T-helper 17 cell (primary cell): ENCODE data around the gene KLHL14. TPM values are rescaled to one million over a fixed set of nuclear protein-coding genes. Genes with fewer than 3 reads are reported as not detected.
"Not testable (repeated sequence)": the region's sequence is repeated elsewhere in the genome, so short reads cannot be mapped to it uniquely, and the experiment has no call there.

Source experiments
- ATAC-seq: fragments of 150-1000 bp; cut with Tn5 transposase; 2 replicates; pipeline ENCODE4 v1.10.0; 2021; ENCODE audit warnings: mild to moderate bottlenecking, moderate library complexity
- DNase-seq, 3 donors: peaks; one replicate each; pipeline versions ENCODE4 v3.0.0 to v3.0.0-alpha.2; 2020 to 2021
- H3K9me3 ChIP-seq: one replicate; pipeline ENCODE4 v1.7.0; 2013; ENCODE audit warnings: low read length, mild to moderate bottlenecking; ENCODE audit not compliant: control insufficient read depth, poor library complexity, severe bottlenecking
- H3K27ac Mint-ChIP-seq: one replicate; pipeline ENCODE4 v1.8.0; 2022; ENCODE audit warnings: mild to moderate bottlenecking, moderate library complexity, mixed read lengths
- H3K27me3 Mint-ChIP-seq: one replicate; pipeline ENCODE4 v1.8.0; 2022; ENCODE audit warnings: mixed read lengths
- H3K36me3 Mint-ChIP-seq: one replicate; pipeline ENCODE4 v1.8.0; 2022; ENCODE audit warnings: low read depth, mixed read lengths
- H3K4me1 Mint-ChIP-seq: one replicate; pipeline ENCODE4 v1.8.0; 2022; ENCODE audit warnings: mild to moderate bottlenecking, mixed read lengths
- H3K4me3 Mint-ChIP-seq: one replicate; pipeline ENCODE4 v1.8.0; 2022; ENCODE audit warnings: mild to moderate bottlenecking, moderate library complexity, mixed read lengths
- total RNA-seq, 4 donors: library from RNA in 2 of 4; stranded (reverse) in 2 of 4; gene quantifications; one replicate each; pipeline ENCODE4 v1.2.3 and lab custom pipeline; 2022 to 2026

Gene KLHL14
- total RNA-seq, 2 donors from 2014 or later = 0.77 TPM; not detected in 1

DNA sequence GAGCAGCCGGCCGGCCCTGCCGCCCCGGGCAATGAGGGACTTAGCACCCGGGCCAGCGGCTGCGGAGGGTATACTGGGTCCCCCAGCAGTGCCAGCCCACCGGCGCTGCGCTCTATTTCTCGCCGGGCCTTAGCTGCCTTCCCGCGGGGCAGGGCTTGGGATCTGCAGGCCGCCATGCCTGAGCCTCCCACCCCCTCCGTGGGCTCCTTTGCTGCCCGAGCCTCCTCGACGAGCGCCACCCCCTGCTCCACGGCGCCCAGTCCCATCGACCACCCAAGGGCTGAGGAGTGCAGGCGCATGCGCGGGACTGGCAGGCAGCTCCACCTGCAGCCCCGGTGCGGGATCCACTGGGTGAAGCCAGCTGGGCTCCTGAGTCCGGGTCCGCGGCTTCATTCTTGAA, 21.8 kb upstream of the KLHL14 start:
- H3K27ac Mint-ChIP-seq, H3K36me3 Mint-ChIP-seq, H3K4me3 Mint-ChIP-seq, H3K4me1 Mint-ChIP-seq, H3K9me3 ChIP-seq, H3K27me3 Mint-ChIP-seq, DNase-seq, ATAC-seq: not testable (repeated sequence)

DNA sequence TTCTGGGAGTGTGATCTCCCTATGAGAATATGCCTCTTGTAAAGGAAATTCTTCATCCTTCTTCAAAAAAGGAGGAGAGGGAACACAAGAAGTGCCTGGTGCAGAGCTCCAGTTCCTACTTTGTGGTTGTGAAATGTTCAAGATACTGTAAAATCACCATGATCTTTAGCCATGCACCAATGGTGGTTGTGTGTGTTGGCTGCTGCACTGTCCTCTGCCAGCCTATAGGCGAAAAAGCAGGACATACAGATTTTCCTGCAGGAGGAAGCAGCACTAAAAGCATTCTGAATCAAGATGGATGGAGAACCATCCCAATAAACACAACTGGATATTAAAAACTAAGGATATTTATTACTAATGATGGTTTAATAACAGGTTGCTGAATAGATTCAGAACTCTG, 6.2 kb upstream of the KLHL14 start:
- Mint-ChIP-seq H3K4me1 (no peaks in the 10 kb centered on the region), H3K27me3 (peaks cover 14% of the 10 kb centered on the region), H3K27ac (no peak overlapping the region), H3K4me3 (no peak overlapping the region), H3K36me3 (no peaks in the 10 kb centered on the region)
- ATAC-seq = no peak
- no peak for DNase-seq
- no peaks in the 10 kb centered on the region for H3K9me3 ChIP-seq

DNA sequence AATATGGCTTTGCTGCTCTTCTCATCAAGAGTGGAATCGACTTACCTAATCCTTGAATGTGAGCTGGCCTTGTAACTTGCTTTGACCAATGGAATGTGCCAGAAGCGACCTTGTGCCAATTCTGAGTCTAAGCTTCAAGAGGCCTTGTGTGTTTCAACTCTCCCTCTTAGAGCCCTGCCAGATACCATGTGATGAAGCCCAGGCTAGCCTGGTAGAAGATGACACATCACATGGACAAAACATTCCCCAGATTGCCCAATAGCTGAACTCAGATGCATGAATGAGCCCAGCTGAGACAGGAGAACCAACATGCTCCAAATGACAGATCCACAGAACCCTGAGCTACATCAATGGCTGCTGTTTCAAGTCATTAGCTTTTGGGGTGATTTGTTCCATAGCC, 4.2 kb upstream of the KLHL14 start:
- DNase-seq = no peak
- Mint-ChIP-seq H3K27ac (no peak overlapping the region), H3K4me1 (peaks cover 7% of the 10 kb centered on the region), H3K36me3 (peaks cover 2% of the 10 kb centered on the region), H3K4me3 (no peak overlapping the region), H3K27me3 (peaks cover 30% of the 10 kb centered on the region)
- no peak for ATAC-seq
- no peaks in the 10 kb centered on the region for H3K9me3 ChIP-seq

DNA sequence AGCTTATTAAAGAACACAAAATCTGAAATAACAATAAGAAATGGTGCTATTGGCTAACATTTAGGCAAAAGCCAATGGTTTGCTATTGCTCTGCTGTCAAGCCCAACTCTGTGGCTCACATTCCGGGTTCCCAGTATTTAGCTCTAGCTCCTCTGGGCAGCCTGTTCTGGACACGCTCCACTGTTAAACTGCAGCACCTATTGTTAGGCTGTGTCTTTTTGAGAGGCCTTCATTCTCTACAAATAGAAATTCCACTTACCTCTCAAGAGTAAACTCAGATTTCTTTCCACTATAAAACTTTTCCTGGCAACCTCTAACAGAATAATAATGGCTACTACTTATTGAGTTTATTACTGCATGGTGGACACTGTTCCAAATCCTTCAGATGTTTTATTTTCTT, 3.7 kb upstream of the KLHL14 start:
- peaks cover 30% of the 10 kb centered on the region for H3K27me3 Mint-ChIP-seq
- DNase-seq (no peak), ATAC-seq (no peak)
- H3K27ac Mint-ChIP-seq = no peak overlapping the region
- H3K4me1 Mint-ChIP-seq = peaks cover 7% of the 10 kb centered on the region
- H3K9me3 ChIP-seq = no peaks in the 10 kb centered on the region
- H3K36me3 Mint-ChIP-seq = peaks cover 2% of the 10 kb centered on the region
- no peak overlapping the region for H3K4me3 Mint-ChIP-seq

DNA sequence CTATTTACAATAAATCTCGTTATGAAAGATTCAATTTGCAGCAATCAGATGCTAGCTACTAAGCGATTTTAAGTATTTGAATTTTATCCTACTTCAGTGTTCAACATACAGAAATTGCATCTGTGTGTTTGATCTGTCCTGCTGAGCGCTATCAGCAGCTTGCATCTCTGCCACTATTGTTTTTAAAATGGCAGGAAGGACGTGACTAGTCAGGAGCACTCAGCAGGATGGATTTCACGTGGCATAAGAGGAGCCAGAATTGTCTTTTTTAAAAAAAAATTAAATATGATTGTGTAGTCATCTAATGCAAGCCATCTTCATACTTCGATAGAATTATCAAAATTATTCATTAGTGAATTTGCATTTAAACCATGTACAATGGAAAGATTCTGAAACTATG, 2.8 kb upstream of the KLHL14 start:
- ATAC-seq (no peak), DNase-seq (no peak)
- Mint-ChIP-seq H3K27me3 (peaks cover 30% of the 10 kb centered on the region), H3K4me1 (peaks cover 10% of the 10 kb centered on the region), H3K36me3 (peaks cover 2% of the 10 kb centered on the region), H3K27ac (no peak overlapping the region), H3K4me3 (no peak overlapping the region)
- H3K9me3 ChIP-seq = no peaks in the 10 kb centered on the region

DNA sequence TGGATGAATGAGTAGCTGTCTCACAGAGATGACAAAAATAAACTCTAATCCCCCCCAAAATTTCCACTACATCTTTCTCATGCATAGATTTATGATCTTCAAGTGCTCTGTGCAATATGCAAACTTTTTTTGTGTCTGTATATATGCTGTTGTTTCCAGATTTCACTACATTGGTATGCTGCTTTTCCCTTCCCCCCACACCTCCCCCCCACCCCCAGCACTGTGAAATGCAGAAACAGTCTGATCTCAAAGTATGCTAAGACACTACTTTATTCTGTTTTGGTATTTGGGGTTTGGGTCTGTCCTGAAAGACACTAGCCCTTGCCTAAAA, 524 bp upstream of the KLHL14 start:
- H3K27me3 Mint-ChIP-seq = peaks cover 46% of the 10 kb centered on the region
- no peak for DNase-seq
- no peak for ATAC-seq
- no peak overlapping the region for H3K27ac Mint-ChIP-seq
- peaks cover 2% of the 10 kb centered on the region for H3K36me3 Mint-ChIP-seq
- H3K4me3 Mint-ChIP-seq = no peak overlapping the region
- H3K9me3 ChIP-seq = no peaks in the 10 kb centered on the region
- H3K4me1 Mint-ChIP-seq = peaks cover 10% of the 10 kb centered on the region

DNA sequence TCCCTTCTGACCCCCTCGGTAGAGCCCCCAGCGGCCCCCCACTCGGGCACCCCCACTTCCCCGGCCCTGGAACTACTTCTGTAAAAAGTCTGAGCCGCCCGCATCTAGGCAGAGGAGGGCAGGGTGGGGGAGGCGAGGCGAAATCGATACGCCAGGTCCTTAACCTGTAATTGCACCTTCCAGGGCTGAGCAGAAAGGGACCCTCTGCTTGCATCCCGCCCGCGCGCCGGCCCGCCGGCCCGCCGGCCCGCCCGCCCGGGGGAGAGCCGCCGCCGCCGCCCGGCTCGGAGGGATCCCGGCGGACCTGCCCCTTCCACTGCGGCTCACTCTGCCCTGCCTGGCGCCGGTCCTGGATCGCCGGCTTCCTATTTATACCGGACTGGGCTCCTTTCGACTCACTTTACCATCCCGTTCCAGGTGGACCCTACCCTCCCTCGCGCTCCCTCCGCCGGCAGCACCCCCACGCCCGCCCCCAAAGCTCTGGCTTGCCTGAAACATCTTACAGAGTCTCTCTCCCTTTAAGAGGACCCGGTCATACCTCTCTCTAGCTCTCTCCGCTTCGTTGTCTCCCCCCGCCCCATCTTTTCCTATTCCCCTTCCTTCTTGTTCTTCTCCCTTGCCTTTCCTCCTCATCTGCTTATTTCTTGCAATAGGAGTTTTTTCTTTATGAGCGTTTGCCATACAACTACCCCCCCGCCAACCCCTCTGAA, 797 bp downstream of the KLHL14 start:
- no peak overlapping the region for H3K27ac Mint-ChIP-seq
- ATAC-seq = peak; percentile 10

DNA sequence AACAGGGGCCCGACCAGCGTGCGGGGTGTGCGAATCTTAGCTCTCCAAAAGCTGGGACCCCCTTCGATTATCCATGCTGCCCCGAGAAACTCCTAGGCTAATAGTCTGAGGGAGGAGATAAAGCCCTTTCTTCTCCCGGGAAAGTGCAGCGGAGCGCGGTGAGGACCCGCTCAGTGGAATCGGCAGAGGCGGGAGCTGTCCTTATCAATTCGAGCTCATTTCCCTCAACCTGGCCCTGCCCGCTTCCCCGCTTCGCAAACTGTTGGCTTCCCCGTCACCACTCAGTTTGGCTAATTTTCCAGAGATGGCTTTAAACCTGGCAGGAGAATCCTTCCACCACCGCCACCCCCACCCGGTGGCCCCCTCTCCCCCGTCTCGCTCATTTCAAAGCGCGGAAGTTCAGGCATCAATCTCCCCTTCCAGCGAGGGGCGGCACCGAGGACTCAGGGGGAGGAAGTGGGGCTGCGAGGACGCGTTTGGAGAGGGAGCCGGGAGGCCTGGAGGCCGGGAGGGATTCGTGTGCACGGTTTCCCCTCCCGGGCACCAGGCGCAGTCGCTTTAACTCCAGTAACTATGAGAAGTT, 1.6 kb downstream of the KLHL14 start:
- Mint-ChIP-seq H3K27me3 (peaks cover 50% of the 10 kb centered on the region), H3K36me3 (peaks cover 2% of the 10 kb centered on the region), H3K4me1 (peaks cover 10% of the 10 kb centered on the region), H3K27ac (no peak overlapping the region), H3K4me3 (peak overlapping the region; percentile 81)
- H3K9me3 ChIP-seq = no peaks in the 10 kb centered on the region
- ATAC-seq (peak; percentile 35), DNase-seq (no peak)

More for the DNA sequence above, 797 bp downstream of the KLHL14 start:
- Mint-ChIP-seq H3K4me1 (peaks cover 10% of the 10 kb centered on the region), H3K4me3 (peak overlapping the region; percentile 82), H3K36me3 (peaks cover 2% of the 10 kb centered on the region), H3K27me3 (peaks cover 50% of the 10 kb centered on the region)
- DNase-seq = no peak
- no peaks in the 10 kb centered on the region for H3K9me3 ChIP-seq

DNA sequence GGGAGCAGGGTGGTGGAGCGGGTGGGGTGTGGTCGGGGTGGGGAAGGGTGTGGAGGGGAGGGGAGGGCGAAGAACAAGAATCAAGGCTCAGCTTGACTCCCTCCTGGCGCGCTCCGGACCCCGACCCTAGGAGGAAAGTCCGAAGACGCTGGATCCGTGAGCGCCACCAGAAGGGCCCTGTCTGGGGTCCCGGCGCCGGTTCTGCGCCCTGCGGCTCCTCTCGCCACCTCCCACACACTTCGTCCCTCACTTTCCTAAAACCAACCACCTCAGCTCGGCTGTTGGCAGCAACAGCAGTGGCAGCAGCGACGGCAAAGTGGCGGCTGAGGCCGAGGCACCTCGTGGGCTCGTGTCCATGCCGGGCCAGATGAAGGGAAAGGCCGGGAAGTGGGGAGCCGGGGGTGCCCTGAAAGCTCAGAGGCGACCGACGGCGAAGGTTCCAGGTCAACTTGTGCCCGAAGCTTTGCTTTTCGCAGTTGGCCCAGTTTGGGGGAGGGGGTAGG, 2.1 kb downstream of the KLHL14 start:
- no peaks in the 10 kb centered on the region for H3K9me3 ChIP-seq
- ATAC-seq = no peak
- no peak for DNase-seq
- Mint-ChIP-seq H3K4me3 (peak overlapping the region; percentile 81), H3K36me3 (peaks cover 2% of the 10 kb centered on the region), H3K27ac (no peak overlapping the region), H3K4me1 (peaks cover 10% of the 10 kb centered on the region), H3K27me3 (peaks cover 50% of the 10 kb centered on the region)

DNA sequence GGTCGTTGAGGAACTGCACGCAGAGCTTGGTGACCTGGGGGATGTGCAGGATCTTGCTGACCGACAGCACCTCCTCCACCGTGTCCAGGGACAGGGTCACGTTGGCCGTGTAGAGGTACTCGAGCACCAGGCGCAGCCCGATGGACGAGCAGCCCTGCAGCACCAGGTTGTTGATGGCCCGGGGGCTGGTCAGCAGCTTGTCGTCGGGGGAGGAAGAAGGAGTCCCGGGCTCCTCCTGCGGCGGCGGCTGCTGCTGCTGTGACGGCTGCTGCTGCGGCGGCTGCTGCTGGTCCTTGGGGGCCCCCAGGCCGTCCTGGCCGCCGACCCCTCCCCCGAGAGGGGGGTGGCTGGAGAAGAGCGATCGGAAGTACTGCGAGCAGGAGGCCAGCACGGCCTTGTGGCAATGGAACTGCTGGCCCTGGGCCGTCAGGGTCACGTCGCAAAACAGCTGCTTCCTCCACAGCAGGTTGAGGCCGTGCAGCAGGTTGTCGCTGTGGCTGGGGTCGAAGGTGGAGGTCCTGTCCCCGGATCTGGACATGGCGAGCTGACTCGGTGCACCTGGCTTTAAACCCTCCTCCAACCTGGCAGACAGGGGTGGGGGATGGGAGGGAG, 2.7 kb downstream of the KLHL14 start:
- H3K4me1 Mint-ChIP-seq = peaks cover 10% of the 10 kb centered on the region
- DNase-seq (no peak), ATAC-seq (no peak)
- H3K27ac Mint-ChIP-seq = no peak overlapping the region
- peaks cover 2% of the 10 kb centered on the region for H3K36me3 Mint-ChIP-seq
- H3K9me3 ChIP-seq = no peaks in the 10 kb centered on the region
- H3K27me3 Mint-ChIP-seq = peaks cover 50% of the 10 kb centered on the region
- peak overlapping the region; percentile 79 for H3K4me3 Mint-ChIP-seq

DNA sequence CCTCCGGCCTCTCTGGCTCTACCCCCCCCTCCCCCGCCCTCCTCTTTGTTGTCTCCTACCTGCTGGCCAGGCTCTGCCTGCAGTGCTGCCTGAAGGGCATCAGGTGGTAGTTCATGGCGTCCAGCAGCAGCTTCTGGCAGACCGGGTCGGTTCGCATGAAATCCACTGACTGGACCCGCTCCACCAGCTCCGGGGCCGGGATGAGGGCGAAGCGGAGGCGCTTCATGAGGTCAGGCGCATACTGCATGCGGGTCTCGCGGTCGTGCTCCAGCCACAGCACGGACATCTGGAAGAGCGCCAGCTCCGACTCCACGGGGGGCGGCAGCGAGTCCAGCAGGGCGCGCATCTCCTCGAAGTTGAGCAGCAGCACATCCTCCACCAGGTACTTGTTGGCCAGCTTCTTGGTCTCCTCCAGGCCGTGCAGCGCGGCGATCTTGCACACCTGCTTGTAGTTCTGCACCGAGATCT, 3.2 kb downstream of the KLHL14 start:
- peaks cover 10% of the 10 kb centered on the region for H3K4me1 Mint-ChIP-seq
- ATAC-seq = no peak
- H3K36me3 Mint-ChIP-seq = peaks cover 2% of the 10 kb centered on the region
- DNase-seq = no peak
- H3K27ac Mint-ChIP-seq = no peak overlapping the region
- H3K27me3 Mint-ChIP-seq = peaks cover 45% of the 10 kb centered on the region
- H3K4me3 Mint-ChIP-seq = peak overlapping the region; percentile 79
- H3K9me3 ChIP-seq = no peaks in the 10 kb centered on the region

DNA sequence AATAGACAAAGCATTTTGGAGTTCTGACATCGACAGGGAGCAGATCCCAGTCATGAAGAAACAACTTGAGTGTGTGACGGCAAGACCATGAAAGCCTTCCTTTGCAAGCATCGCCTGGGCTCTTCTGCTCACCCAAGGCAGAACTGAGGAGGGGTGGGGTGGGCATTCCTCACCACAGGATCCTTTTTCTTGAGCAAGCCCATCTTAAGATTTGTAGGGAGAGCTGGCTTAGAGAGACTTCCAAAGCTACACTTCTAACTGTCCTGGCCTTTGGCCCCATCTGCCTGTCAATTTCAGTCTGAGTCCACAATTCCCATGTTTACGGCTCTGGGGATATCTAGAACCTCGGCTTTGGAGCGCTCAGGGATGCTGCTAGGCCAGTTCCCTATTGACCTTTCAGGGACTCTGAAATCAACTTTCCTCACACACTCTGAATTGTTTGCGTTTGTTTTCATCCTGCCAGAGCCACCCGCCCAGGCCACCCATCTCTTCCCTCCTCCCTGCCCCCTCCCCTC, 3.7 kb downstream of the KLHL14 start:
- Mint-ChIP-seq H3K4me1 (peaks cover 10% of the 10 kb centered on the region), H3K4me3 (peak overlapping the region; percentile 79), H3K27me3 (peaks cover 40% of the 10 kb centered on the region), H3K36me3 (peaks cover 2% of the 10 kb centered on the region), H3K27ac (no peak overlapping the region)
- H3K9me3 ChIP-seq = no peaks in the 10 kb centered on the region
- DNase-seq (no peak), ATAC-seq (no peak)

DNA sequence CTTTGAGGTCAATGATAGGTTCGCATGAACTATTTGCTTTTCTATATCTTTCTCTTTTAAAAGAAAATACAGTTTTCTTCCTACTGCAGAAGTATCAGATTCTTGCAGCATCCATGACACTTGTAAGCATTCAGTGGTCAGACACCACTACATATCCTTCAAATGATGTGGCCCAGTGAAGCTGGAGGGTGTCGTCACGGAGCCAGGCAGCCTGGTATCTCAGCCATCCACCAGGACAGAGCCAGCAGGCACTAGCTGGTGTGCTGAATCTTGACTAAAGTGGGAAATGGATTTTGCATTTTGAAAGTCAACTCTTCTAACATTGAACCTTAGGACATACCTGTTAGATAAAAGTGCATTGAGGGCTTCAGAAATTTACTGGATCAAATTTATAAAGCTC, 5.4 kb downstream of the KLHL14 start:
- peaks cover 2% of the 10 kb centered on the region for H3K36me3 Mint-ChIP-seq
- no peak overlapping the region for H3K27ac Mint-ChIP-seq
- H3K9me3 ChIP-seq = no peaks in the 10 kb centered on the region
- H3K4me1 Mint-ChIP-seq = peaks cover 5% of the 10 kb centered on the region
- no peak overlapping the region for H3K4me3 Mint-ChIP-seq
- H3K27me3 Mint-ChIP-seq = peaks cover 23% of the 10 kb centered on the region
- ATAC-seq (no peak), DNase-seq (no peak)
